IMR-90 (cell line): ENCODE measurements around the gene EIF1. TPM values are rescaled to one million over a fixed set of nuclear protein-coding genes. Genes with fewer than 3 reads are reported as not detected.

Experiments
- ATAC-seq: fragments of 200-7000 bp; cut with Tn5 transposase; 2 replicates; pipeline ENCODE4 v1.9.1; 2020; ENCODE audit warnings: low read depth, mild to moderate bottlenecking, moderate library complexity
- BruUV-seq: library from RNA; stranded (reverse); fragments of 400-500 nt; replicated peaks from 2 replicates; lab custom pipeline; 2021; lab: Mats Ljungman, UMichigan
- CTCF ChIA-PET: fragments of 300-600 bp; formaldehyde crosslinking; extraction: SDS; loops from one replicate; lab custom pipeline; 2021; ENCODE audit warnings: antibody characterized with exemption; lab: Yijun Ruan, JAX
- POLR2A ChIA-PET: fragments of 300-600 bp; sonication (Branson Sonifier 250); formaldehyde crosslinking; loops from one replicate; lab custom pipeline; 2022; ENCODE audit warnings: antibody characterized with exemption; ENCODE audit not compliant: unreplicated experiment; lab: Charles Lee
- DNase-seq: peaks from one replicate; pipeline ENCODE4 v3.0.0; 2013
- H2AFZ ChIP-seq: replicated peaks from 2 replicates; pipeline ENCODE3; 2013; ENCODE audit warnings: low read length, mild to moderate bottlenecking; ENCODE audit not compliant: poor library complexity
- H2AK5ac ChIP-seq: 2 replicates; pipeline ENCODE4 v1.6.1; 2013; ENCODE audit warnings: low read depth, low read length, inconsistent platforms
- H2AK9ac ChIP-seq: replicated peaks from 2 replicates; pipeline ENCODE3; 2013; ENCODE audit warnings: mild to moderate bottlenecking, low read depth, low read length, moderate library complexity; ENCODE audit not compliant: poor library complexity
- H2BK120ac ChIP-seq: 2 replicates; pipeline ENCODE4 v1.6.1; 2013; ENCODE audit warnings: low read depth, low read length, inconsistent platforms
- H2BK15ac ChIP-seq: 3 replicates; pipeline ENCODE4 v1.6.1; 2013; ENCODE audit warnings: low read depth, low read length, inconsistent platforms
- H2BK20ac ChIP-seq: 2 replicates; pipeline ENCODE4 v1.6.1; 2013; ENCODE audit warnings: low read depth, mild to moderate bottlenecking, inconsistent platforms, low read length, moderate library complexity
- H2BK5ac ChIP-seq: 2 replicates; pipeline ENCODE4 v1.6.1; 2013; ENCODE audit warnings: mild to moderate bottlenecking, low read depth, low read length, inconsistent platforms; ENCODE audit not compliant: poor library complexity, severe bottlenecking
- H3K14ac ChIP-seq: replicated peaks from 2 replicates; pipeline ENCODE4 v1.6.1; 2013; ENCODE audit warnings: low read depth, low read length, inconsistent platforms
- H3K18ac ChIP-seq: 2 replicates; pipeline ENCODE4 v1.6.1; 2013; ENCODE audit warnings: low read depth, low read length, control low read depth
- H3K23ac ChIP-seq: 2 replicates; pipeline ENCODE4 v1.6.1; 2013; ENCODE audit warnings: low read depth, low read length, inconsistent platforms
- H3K27ac ChIP-seq: 2 replicates; pipeline ENCODE4 v1.5.1; 2013; ENCODE audit warnings: mild to moderate bottlenecking, control low read depth, low read length; ENCODE audit not compliant: insufficient read depth
- H3K27me3 ChIP-seq: 2 replicates; pipeline ENCODE4 v1.6.1; 2013; ENCODE audit warnings: low read length; ENCODE audit not compliant: control insufficient read depth, insufficient read depth
- H3K36me3 ChIP-seq: 2 replicates; pipeline ENCODE4 v1.6.1; 2013; ENCODE audit warnings: low read length, mixed read lengths; ENCODE audit not compliant: control insufficient read depth, insufficient read depth
- H3K4ac ChIP-seq: 2 replicates; pipeline ENCODE4 v1.6.1; 2013; ENCODE audit warnings: low read depth, low read length, inconsistent platforms
- H3K4me1 ChIP-seq: 2 replicates; pipeline ENCODE4 v1.6.1; 2013; ENCODE audit warnings: low read length, mixed read lengths; ENCODE audit not compliant: control insufficient read depth, insufficient read depth
- H3K4me2 ChIP-seq: 2 replicates; pipeline ENCODE4 v1.6.1; 2013; ENCODE audit warnings: low read depth, mild to moderate bottlenecking, control low read depth, low read length, moderate library complexity
- H3K4me3 ChIP-seq: 2 replicates; pipeline ENCODE4 v1.5.1; 2013; ENCODE audit warnings: low read depth, mild to moderate bottlenecking, control low read depth, low read length, moderate library complexity; ENCODE audit not compliant: insufficient read depth
- H3K56ac ChIP-seq: 2 replicates; pipeline ENCODE4 v1.6.1; 2013; ENCODE audit warnings: low read length, inconsistent platforms; ENCODE audit not compliant: insufficient read depth; ENCODE audit errors: extremely low read depth
- H3K79me1 ChIP-seq, 2 experiments: 2 replicates each; pipeline ENCODE4 v1.6.1; 2013; ENCODE audit warnings: low read length in 2 of 2, inconsistent platforms in 1 of 2, low read depth in 1 of 2
- H3K9ac ChIP-seq: 2 replicates; pipeline ENCODE4 v1.6.1; 2013; ENCODE audit warnings: low read depth, low read length, control low read depth
- H3K9me1 ChIP-seq: 2 replicates; pipeline ENCODE4 v1.6.1; 2013; ENCODE audit warnings: low read length, inconsistent platforms; ENCODE audit not compliant: insufficient read depth
- H3K9me3 ChIP-seq: 2 replicates; pipeline ENCODE4 v1.6.1; 2013; ENCODE audit warnings: low read length; ENCODE audit not compliant: control insufficient read depth, insufficient read depth
- H4K20me1 ChIP-seq: 2 replicates; pipeline ENCODE4 v1.6.1; 2013; ENCODE audit warnings: low read length, inconsistent platforms; ENCODE audit not compliant: insufficient read depth
- H4K5ac ChIP-seq: 2 replicates; pipeline ENCODE4 v1.6.1; 2013; ENCODE audit warnings: mild to moderate bottlenecking, low read depth, low read length, control low read depth
- H4K8ac ChIP-seq, 2 experiments: 2 replicates each; pipeline ENCODE4 v1.6.1; 2013; ENCODE audit warnings: low read depth in 2 of 2, low read length in 2 of 2, control low read depth in 1 of 2, inconsistent platforms in 1 of 2
- H4K91ac ChIP-seq: 2 replicates; pipeline ENCODE4 v1.6.1; 2013; ENCODE audit warnings: low read depth, low read length, inconsistent platforms; ENCODE audit not compliant: insufficient read depth
- BHLHE40 ChIP-seq: fragments of 150-350 bp; IDR thresholded peaks from 2 replicates; pipeline ENCODE4 v1.6.1; 2016; ENCODE audit warnings: mild to moderate bottlenecking, low read depth, low read length
- CEBPB ChIP-seq: IDR thresholded peaks from 2 replicates; pipeline ENCODE4 v1.6.1; 2012; ENCODE audit warnings: low read depth, low read length, improper control_type of control experiment
- CHD1 ChIP-seq: IDR thresholded peaks from 2 replicates; pipeline ENCODE4 v1.6.1; 2012; ENCODE audit warnings: low read depth, low read length, improper control_type of control experiment
- ELK1 ChIP-seq: fragments of 150-350 bp; IDR thresholded peaks from 2 replicates; pipeline ENCODE4 v1.6.1; 2016; ENCODE audit warnings: low read depth, mild to moderate bottlenecking, low read length, moderate library complexity, borderline replicate concordance
- FOS ChIP-seq: fragments of 150-350 bp; IDR thresholded peaks from 2 replicates; pipeline ENCODE4 v1.6.1; 2016; ENCODE audit warnings: low read depth, low read length
- MAFK ChIP-seq: IDR thresholded peaks from 2 replicates; pipeline ENCODE4 v1.6.1; 2012; ENCODE audit warnings: low read depth, low read length, improper control_type of control experiment
- MAZ ChIP-seq: IDR thresholded peaks from 2 replicates; pipeline ENCODE4 v1.6.1; 2012; ENCODE audit warnings: low read depth, mild to moderate bottlenecking, low read length, improper control_type of control experiment, moderate library complexity, borderline replicate concordance
- MXI1 ChIP-seq: IDR thresholded peaks from 2 replicates; pipeline ENCODE4 v1.6.1; 2012; ENCODE audit warnings: low read depth, mild to moderate bottlenecking, low read length, moderate library complexity, borderline replicate concordance
- NFE2L2 ChIP-seq: fragments of 150-350 bp; IDR thresholded peaks from 2 replicates; pipeline ENCODE4 v1.6.1; 2016; ENCODE audit warnings: low read depth, mild to moderate bottlenecking, low read length
- POLR2A ChIP-seq: IDR thresholded peaks from 2 replicates; pipeline ENCODE4 v1.6.1; 2012; ENCODE audit warnings: mild to moderate bottlenecking, low read depth, low read length
- RAD21 ChIP-seq: IDR thresholded peaks from 2 replicates; pipeline ENCODE4 v1.6.1; 2012; ENCODE audit warnings: low read length, improper control_type of control experiment
- RCOR1 ChIP-seq: IDR thresholded peaks from 2 replicates; pipeline ENCODE4 v1.6.1; 2012; ENCODE audit warnings: mild to moderate bottlenecking, low read length, improper control_type of control experiment; ENCODE audit not compliant: insufficient replicate concordance
- RFX5 ChIP-seq: IDR thresholded peaks from 2 replicates; pipeline ENCODE4 v1.8.0; 2012; ENCODE audit warnings: low read depth, mild to moderate bottlenecking, low read length, moderate library complexity
- SMC3 ChIP-seq: fragments of 150-350 bp; IDR thresholded peaks from 2 replicates; pipeline ENCODE4 v1.6.1; 2016; ENCODE audit warnings: low read depth, mild to moderate bottlenecking, antibody characterized with exemption, low read length, moderate library complexity
- USF2 ChIP-seq: fragments of 150-350 bp; IDR thresholded peaks from 2 replicates; pipeline ENCODE4 v1.6.1; 2017; ENCODE audit warnings: mild to moderate bottlenecking, antibody characterized with exemption, low read length, low read depth
- WGBS, 2 experiments: methylation state at CpG; one replicate each; pipeline versions ENCODE4 v1.1.5 to v1.1.7; 2013; ENCODE audit warnings: missing lambda C conversion rate in 2 of 2; ENCODE audit not compliant: insufficient read length in 1 of 2; ENCODE audit errors: extremely low coverage in 2 of 2; 5-methylcytosine and 5-hydroxymethylcytosine counted together
- dilution Hi-C: fragments of 300-500 bp; cut with HindIII; formaldehyde crosslinking; loops from one replicate; pipeline ENCODE4 v1.14.3; 2018; ENCODE audit warnings: low sequenced_read_pairs; ENCODE audit not compliant: unreplicated experiment
- in situ Hi-C: fragments of 300-500 bp; cut with MboI; formaldehyde crosslinking; loops from 3 replicates; pipeline ENCODE4 v1.14.3; 2019; ENCODE audit warnings: low sequenced_read_pairs, inconsistent platforms, mixed read lengths
- intact Hi-C: fragments of 100-400 bp; cut with micrococcal nuclease; formaldehyde crosslinking; loops from 2 replicates; pipeline ENCODE4 v1.10.0; 2022
- polyA plus RNA-seq, 3 experiments: library from polyadenylated mRNA; depleted of rRNA; stranded (reverse); fragments of >200 nt; gene quantifications; 2 replicates each; pipeline ENCODE4 v1.2.3, GENCODE V29; 2012; ENCODE audit warnings: low replicate concordance in 1 of 3
- total RNA-seq: library from RNA; depleted of rRNA; stranded (reverse); fragments of >200 nt; gene quantifications from 2 replicates; pipeline ENCODE4 v1.2.3, GENCODE V29; 2012
- TF ChIP-seq, protein P1 (sequence below): conservative IDR thresholded peaks from 2 replicates; pipeline ENCODE4 v1.5.1; 2012; ENCODE audit warnings: mild to moderate bottlenecking, low read depth, low read length, improper control_type of control experiment

EIF1 gene
- total and polyA plus RNA-seq, 2 of the 4 experiments (the other 2 are of a cell fraction): 89.4 to 381 TPM

DNA sequence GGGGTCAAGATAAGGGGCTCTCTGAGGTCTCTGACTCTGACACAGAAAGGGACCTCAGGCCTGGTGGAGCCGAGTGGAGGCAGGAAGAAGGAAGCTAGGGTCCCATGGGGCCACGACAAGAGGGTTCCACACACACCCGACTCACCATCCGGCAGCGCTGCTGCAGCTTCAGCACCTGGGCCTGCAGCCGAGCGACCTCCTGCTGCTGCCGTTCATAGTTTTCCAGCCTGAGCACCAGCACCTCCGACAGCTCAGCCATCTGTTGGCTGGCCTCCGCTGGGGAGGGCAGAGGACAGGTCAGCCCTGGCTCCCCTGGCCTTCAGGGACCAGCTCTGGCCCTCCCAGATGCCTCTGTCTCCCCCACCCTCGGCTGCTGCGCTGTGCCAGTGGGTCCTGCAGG is 39.4 kb downstream of the EIF1 start:
- Histone ChIP-seq H2BK20ac (no peak overlapping the region), H2AFZ (no peak overlapping the region), H4K8ac (no peak overlapping the region), H3K36me3 (no peaks in the 10 kb centered on the region), H2BK5ac (no peak overlapping the region), H4K20me1 (no peaks in the 10 kb centered on the region), H2BK15ac (no peak overlapping the region), H3K9me3 (no peaks in the 10 kb centered on the region), H2AK9ac (no peak overlapping the region), H3K18ac (no peak overlapping the region), H3K27ac (no peak overlapping the region), H2BK120ac (no peak overlapping the region), H3K4me3 (no peak overlapping the region), H4K5ac (no peak overlapping the region), H3K9me1 (no peaks in the 10 kb centered on the region), H3K4ac (no peak overlapping the region), H3K23ac (no peak overlapping the region), H3K56ac (no peak overlapping the region), H3K9ac (no peak overlapping the region), H3K4me1 (no peaks in the 10 kb centered on the region), H3K27me3 (peaks cover 38% of the 10 kb centered on the region), H3K14ac (no peak overlapping the region), H3K4me2 (no peak overlapping the region), H2AK5ac (no peak overlapping the region), H4K91ac (no peak overlapping the region), H3K79me1 (no peaks in the 10 kb centered on the region)
- intact Hi-C loops (no loop called here), in situ Hi-C loops (no loop called here), dilution Hi-C loops (no loop called here)
- ATAC-seq (no peak), DNase-seq (no peak)
- 93% methylated on average over 3 of the region's 12 CpGs; no CpG with 5 or more reads in 1 of the 2 experiments for WGBS, 2 experiments
- TF ChIP-seq, protein P1, sequence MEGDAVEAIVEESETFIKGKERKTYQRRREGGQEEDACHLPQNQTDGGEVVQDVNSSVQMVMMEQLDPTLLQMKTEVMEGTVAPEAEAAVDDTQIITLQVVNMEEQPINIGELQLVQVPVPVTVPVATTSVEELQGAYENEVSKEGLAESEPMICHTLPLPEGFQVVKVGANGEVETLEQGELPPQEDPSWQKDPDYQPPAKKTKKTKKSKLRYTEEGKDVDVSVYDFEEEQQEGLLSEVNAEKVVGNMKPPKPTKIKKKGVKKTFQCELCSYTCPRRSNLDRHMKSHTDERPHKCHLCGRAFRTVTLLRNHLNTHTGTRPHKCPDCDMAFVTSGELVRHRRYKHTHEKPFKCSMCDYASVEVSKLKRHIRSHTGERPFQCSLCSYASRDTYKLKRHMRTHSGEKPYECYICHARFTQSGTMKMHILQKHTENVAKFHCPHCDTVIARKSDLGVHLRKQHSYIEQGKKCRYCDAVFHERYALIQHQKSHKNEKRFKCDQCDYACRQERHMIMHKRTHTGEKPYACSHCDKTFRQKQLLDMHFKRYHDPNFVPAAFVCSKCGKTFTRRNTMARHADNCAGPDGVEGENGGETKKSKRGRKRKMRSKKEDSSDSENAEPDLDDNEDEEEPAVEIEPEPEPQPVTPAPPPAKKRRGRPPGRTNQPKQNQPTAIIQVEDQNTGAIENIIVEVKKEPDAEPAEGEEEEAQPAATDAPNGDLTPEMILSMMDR: no peak
- TF ChIP-seq MAZ (no peak), FOS (no peak), MXI1 (no peak), ELK1 (no peak), RFX5 (no peak), MAFK (no peak), CHD1 (no peak), BHLHE40 (no peak), POLR2A (no peak), CEBPB (no peak), RCOR1 (no peak), NFE2L2 (no peak), RAD21 (no peak), SMC3 (no peak), USF2 (no peak)
- ChIA-PET CTCF (no interaction called here), POLR2A (no interaction called here)
- no TSS peak for BruUV-seq
